H1 (cell line): ENCODE results near the gene LPP. TPM values are rescaled to one million over a fixed set of nuclear protein-coding genes. Genes with fewer than 3 reads are reported as not detected.

Source experiments
- ASH2L ChIP-seq: fragments of 200-600, 300-600 bp; sonication (generic); IDR thresholded peaks from one replicate; pipeline ENCODE4 v1.7.1; 2017; ENCODE audit warnings: low read length
- FOSL1 ChIP-seq: IDR thresholded peaks from 2 replicates; pipeline ENCODE4 v1.6.1; 2011; ENCODE audit warnings: mild to moderate bottlenecking, low read depth, low read length, moderate library complexity; ENCODE audit not compliant: insufficient read depth
- HDAC2 ChIP-seq, 2 experiments: fragments of 300-600 bp in 1 of 2; sonication (generic) in 1 of 2; IDR thresholded peaks; 2 replicates each; pipeline ENCODE4 v1.6.1; 2011 to 2012; ENCODE audit warnings: low read depth in 2 of 2, low read length in 2 of 2, mild to moderate bottlenecking in 2 of 2, moderate library complexity in 2 of 2, borderline replicate concordance in 1 of 2, inconsistent platforms in 1 of 2
- JUND ChIP-seq: IDR thresholded peaks from 2 replicates; pipeline ENCODE4 v1.6.1; 2011; ENCODE audit warnings: mild to moderate bottlenecking, improper control_type of control experiment, low read length
- NRF1 ChIP-seq: IDR thresholded peaks from 2 replicates; pipeline ENCODE4 v1.6.1; 2011; ENCODE audit warnings: mild to moderate bottlenecking, low read depth, low read length, improper control_type of control experiment
- RBBP5 ChIP-seq: IDR thresholded peaks from 2 replicates; pipeline ENCODE4 v1.7.1; 2012; ENCODE audit warnings: low read depth, mild to moderate bottlenecking, inconsistent platforms, low read length, moderate library complexity, borderline replicate concordance
- SP2 ChIP-seq: IDR thresholded peaks from 2 replicates; pipeline ENCODE4 v1.6.1; 2012; ENCODE audit warnings: mild to moderate bottlenecking, low read length, inconsistent platforms
- SRF ChIP-seq: IDR thresholded peaks from 2 replicates; pipeline ENCODE4 v1.6.1; 2011; ENCODE audit warnings: mild to moderate bottlenecking, low read depth, low read length, moderate library complexity
- TAF7 ChIP-seq: optimal IDR thresholded peaks from 2 replicates; pipeline ENCODE3; 2011; ENCODE audit warnings: low read depth, mild to moderate bottlenecking, inconsistent platforms, low read length, moderate library complexity, borderline replicate concordance
- polyA plus RNA-seq, 7 experiments: library from polyadenylated mRNA; depleted of rRNA in 3 of 7; stranded (reverse) in 5 of 7; unstranded in 2 of 7; fragments of >200 nt in 5 of 7; fragments of 200-250 nt in 2 of 7; gene quantifications; 1 replicate in 5 of 7; 2 replicates in 1 of 7; 4 replicates in 1 of 7; pipeline versions ENCODE4 v1.2.1 to v1.2.3, GENCODE V29; 2011 to 2013; ENCODE audit warnings: missing spikeins in 2 of 7, mixed read lengths in 2 of 7
- total RNA-seq: library from RNA; stranded (reverse); fragmentation: NEBNext Ultra II Directional; extraction: Animal tissue kit (Norgen Biotek cat#: 25700); gene quantifications from 2 replicates; pipeline ENCODE4 v1.2.1, GENCODE V29; 2021

Gene LPP
- total and polyA plus RNA-seq, 2 of the 8 experiments (the other 6 are each of a cell fraction or from before 2014, with no cell fraction given): 10.0 to 53.3 TPM

GRCh38 chr3:188656196-188656982 is 502.4 kb downstream of the LPP start (continued):
- TF ChIP-seq TAF7 (no peak), ASH2L (no peak), SRF (no peak), JUND (no peak), FOSL1 (no peak), NRF1 (no peak), RBBP5 (no peak), HDAC2 (IDR thresholded peaks at IDR 0.05; ENCODE audit: borderline replicate concordance in 1 of 2, low read depth in 2 of 2, low read length in 2 of 2) (no peak), SP2 (no peak)
